Vagina (tissue), 2 donors: ENCODE results near the gene MKNK1. TPM values are rescaled to one million over a fixed set of nuclear protein-coding genes. Genes with fewer than 3 reads are reported as not detected.

Experiments
- DNase-seq, 2 donors: peaks; one replicate each; pipeline ENCODE4 v3.0.0-alpha.2; 2017; ENCODE audit errors: extremely low spot score in 2 of 2
- H3K27ac ChIP-seq: fragments of 200-600 bp; sonication (generic); one replicate; pipeline ENCODE4 v1.5.1; 2019
- H3K27me3 ChIP-seq: fragments of 200-600 bp; sonication (generic); one replicate; pipeline ENCODE4 v1.5.1; 2019
- H3K36me3 ChIP-seq, 2 donors: fragments of 200-600 bp; sonication (generic); one replicate each; pipeline ENCODE4 v1.5.1; 2017 to 2019
- H3K4me1 ChIP-seq: fragments of 200-600 bp; sonication (generic); one replicate; pipeline ENCODE4 v1.5.1; 2019
- H3K4me3 ChIP-seq, 2 donors: fragments of 200-600 bp; sonication (generic); 1 replicate in 1 of 2; 2 replicates in 1 of 2; pipeline ENCODE4 v1.5.1; 2016 to 2019
- H3K9me3 ChIP-seq: fragments of 200-600 bp; sonication (generic); one replicate; pipeline ENCODE4 v1.5.1; 2019
- POLR2A ChIP-seq, 2 donors: fragments of 450-650 bp; IDR thresholded peaks; one replicate each; pipeline ENCODE4 v1.6.1; 2017; ENCODE audit warnings: antibody characterized with exemption in 2 of 2, mild to moderate bottlenecking in 2 of 2, moderate library complexity in 2 of 2
- POLR2AphosphoS5 ChIP-seq, 2 donors: sonication (generic); formaldehyde crosslinking; IDR thresholded peaks; one replicate each; pipeline ENCODE4 v1.9.0; 2017; ENCODE audit warnings: antibody characterized with exemption in 2 of 2, mild to moderate bottlenecking in 2 of 2, low read depth in 1 of 2; ENCODE audit not compliant: insufficient read depth in 1 of 2
- intact Hi-C: fragments of 100-400 bp; cut with DNase I; formaldehyde crosslinking; loops from one replicate; pipeline ENCODE4 v1.15.1; 2023
- total RNA-seq: library from RNA; depleted of rRNA; stranded (reverse); fragments of >200 nt; gene quantifications from one replicate; pipeline ENCODE4 v1.2.3, GENCODE V29; 2016
- TF ChIP-seq, protein P1 (sequence below), 3 experiments: fragments of 450-650 bp in 2 of 3; fragments of 200-600 bp in 1 of 3; sonication (generic) in 1 of 3; IDR thresholded peaks; one replicate each; pipeline ENCODE4 v1.5.1; 2017 to 2019; ENCODE audit warnings: antibody characterized with exemption in 3 of 3, mild to moderate bottlenecking in 2 of 3, moderate library complexity in 2 of 3

MKNK1 gene
- total RNA-seq, 1 donor from 2014 or later: 55.5 TPM

DNA sequence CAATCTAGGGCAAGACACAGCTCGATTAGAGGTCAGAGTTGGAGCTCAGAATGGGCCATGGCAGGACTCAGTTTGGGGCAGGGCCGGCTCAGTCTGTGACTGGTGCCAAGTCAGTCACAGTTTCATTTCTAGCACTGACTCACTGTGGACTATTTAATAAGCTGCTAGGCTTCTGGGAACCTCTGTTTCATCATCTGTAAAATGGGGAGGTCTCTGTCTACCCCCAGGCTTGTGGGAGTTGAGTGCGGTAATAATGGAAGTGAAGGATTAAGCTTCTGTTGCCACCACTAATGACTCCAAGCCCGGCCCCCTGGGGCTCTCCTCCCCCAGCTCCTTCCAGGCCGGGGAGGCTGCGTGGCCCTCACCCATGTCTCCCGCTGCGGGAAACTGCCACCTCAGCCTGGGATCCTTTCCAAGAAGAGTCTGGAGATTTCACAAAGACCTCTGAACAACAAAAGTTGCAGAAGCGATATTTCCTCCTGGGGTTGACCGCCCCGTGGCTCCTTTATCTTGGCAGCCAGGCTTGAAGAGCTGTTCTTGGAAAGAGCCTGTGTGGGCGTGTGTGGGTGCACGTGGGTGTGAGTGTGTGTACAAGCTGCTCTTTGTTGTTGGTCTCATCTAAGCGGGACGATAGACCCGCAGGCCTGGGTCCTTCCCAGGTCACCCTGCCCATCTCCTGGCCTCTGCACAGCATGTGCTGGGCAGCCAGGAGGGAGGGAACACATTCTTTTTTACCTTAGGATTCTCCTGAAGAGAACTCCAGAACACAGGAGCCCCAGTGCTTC is 81.7 kb downstream of the MKNK1 start:
- DNase-seq: no peak
- intact Hi-C loops: no loop called here
- no peaks in the 10 kb centered on the region for H3K27me3 ChIP-seq
- no peak overlapping the region for H3K27ac ChIP-seq
- H3K36me3 ChIP-seq: no peaks in the 10 kb centered on the region
- H3K9me3 ChIP-seq: no peaks in the 10 kb centered on the region
- peak in 1 of 2 donors; percentile 44 for TF ChIP-seq POLR2AphosphoS5 (IDR thresholded peaks at IDR 0.05; ENCODE audit: insufficient read depth in 1 of 2, low read depth in 1 of 2)
- TF ChIP-seq, protein P1, sequence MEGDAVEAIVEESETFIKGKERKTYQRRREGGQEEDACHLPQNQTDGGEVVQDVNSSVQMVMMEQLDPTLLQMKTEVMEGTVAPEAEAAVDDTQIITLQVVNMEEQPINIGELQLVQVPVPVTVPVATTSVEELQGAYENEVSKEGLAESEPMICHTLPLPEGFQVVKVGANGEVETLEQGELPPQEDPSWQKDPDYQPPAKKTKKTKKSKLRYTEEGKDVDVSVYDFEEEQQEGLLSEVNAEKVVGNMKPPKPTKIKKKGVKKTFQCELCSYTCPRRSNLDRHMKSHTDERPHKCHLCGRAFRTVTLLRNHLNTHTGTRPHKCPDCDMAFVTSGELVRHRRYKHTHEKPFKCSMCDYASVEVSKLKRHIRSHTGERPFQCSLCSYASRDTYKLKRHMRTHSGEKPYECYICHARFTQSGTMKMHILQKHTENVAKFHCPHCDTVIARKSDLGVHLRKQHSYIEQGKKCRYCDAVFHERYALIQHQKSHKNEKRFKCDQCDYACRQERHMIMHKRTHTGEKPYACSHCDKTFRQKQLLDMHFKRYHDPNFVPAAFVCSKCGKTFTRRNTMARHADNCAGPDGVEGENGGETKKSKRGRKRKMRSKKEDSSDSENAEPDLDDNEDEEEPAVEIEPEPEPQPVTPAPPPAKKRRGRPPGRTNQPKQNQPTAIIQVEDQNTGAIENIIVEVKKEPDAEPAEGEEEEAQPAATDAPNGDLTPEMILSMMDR (IDR thresholded peaks at IDR 0.05): no peak
- no peak overlapping the region for H3K4me3 ChIP-seq
- H3K4me1 ChIP-seq: peaks cover 22% of the 10 kb centered on the region

DNA sequence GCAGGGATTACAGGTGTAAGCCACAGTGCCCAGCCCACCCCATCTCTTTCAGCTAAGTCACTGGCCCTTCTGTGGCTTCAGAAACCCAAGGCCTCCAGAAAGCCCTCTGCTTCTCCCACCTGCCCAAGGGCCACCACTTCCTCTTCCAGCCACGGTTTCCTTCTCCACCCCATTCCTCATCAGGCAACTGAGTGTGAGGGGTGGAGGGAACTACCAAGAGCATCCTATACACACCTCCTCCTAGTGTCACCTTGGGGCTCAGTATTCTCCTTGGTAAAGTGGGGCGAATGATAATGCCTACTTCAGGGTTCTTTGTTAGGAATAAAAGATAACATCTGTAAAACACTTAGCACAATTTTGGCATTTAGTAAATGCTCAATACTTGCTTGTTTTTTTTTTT is 82.7 kb downstream of the MKNK1 start:
- TF ChIP-seq, protein P1 (IDR thresholded peaks at IDR 0.05): no peak
- TF ChIP-seq POLR2AphosphoS5 (IDR thresholded peaks at IDR 0.05; ENCODE audit: insufficient read depth in 1 of 2, low read depth in 1 of 2) (no peak), POLR2A (IDR thresholded peaks at IDR 0.05) (no peak)
- Histone ChIP-seq H3K4me1 (peaks cover 22% of the 10 kb centered on the region), H3K36me3 (no peaks in the 10 kb centered on the region), H3K9me3 (no peaks in the 10 kb centered on the region), H3K4me3 (no peak overlapping the region), H3K27me3 (no peaks in the 10 kb centered on the region), H3K27ac (no peak overlapping the region)
- no peak for DNase-seq
- intact Hi-C loops: no loop called here

DNA sequence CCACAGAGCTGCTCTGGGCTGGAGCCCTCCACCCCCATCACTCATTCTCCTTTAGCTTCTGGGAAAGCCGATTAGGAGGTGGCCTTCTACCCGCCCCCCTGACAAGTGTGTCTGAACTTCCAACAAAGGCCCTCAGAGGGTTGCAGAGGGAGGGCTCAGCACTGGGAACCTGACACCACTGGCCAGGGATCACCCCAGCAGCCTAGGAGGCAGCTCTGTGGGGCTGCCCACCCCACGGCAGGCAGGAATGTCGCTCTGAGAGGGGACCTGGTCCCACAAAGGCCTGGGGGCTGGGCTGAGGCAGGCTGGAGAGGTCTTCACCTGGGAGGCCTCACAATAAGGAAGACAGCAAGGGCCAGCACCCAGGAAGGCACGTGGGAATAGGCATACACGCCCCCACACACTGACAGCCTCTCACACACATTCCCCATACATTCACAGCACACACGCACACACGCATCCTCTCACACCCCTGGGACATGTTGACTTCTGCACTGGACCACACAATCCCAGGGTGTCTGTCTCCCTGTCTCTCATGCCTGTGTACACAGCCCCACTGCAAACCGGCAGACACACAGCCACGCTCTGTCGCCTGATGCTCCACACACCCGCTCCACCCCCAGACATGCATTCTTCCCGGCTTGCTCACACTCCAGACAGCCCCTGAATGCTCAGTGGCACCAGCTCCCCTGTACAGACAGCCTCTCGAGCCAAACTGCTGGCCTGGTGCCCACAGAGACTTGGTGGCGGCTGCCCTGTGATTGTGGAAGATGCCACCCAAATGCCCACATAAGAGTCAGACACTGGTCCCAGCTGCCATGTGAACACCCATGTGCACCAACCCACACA is 83.8 kb downstream of the MKNK1 start:
- H3K4me1 ChIP-seq: peaks cover 22% of the 10 kb centered on the region
- no peaks in the 10 kb centered on the region for H3K27me3 ChIP-seq
- no peak overlapping the region for H3K27ac ChIP-seq
- H3K4me3 ChIP-seq: no peak overlapping the region
- DNase-seq: no peak
- no peaks in the 10 kb centered on the region for H3K9me3 ChIP-seq
- intact Hi-C loops: no loop called here
- TF ChIP-seq POLR2AphosphoS5 (IDR thresholded peaks at IDR 0.05; ENCODE audit: insufficient read depth in 1 of 2, low read depth in 1 of 2) (no peak), POLR2A (IDR thresholded peaks at IDR 0.05) (no peak)
- TF ChIP-seq, protein P1 (IDR thresholded peaks at IDR 0.05): no peak
- no peaks in the 10 kb centered on the region for H3K36me3 ChIP-seq

DNA sequence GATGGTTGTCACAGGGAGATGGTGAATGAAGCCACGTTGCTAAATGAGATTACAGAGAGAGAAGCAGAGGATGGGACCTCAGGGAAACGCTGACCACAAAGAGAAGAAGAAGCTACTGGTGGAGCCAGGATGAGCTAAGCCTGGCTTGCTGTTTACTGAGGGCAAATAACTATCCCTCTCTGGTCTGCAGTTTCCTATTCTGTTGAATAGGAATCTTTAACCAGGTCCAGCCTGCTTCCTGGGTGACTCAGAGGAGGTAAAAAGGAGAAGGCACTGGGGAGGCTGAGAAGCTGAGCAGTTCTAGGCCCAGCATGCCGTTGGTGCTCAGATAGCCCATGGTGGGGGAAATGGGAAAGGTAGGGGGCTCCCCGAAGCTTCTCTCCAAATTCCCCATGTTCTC is 84.9 kb downstream of the MKNK1 start:
- no peak overlapping the region for H3K27ac ChIP-seq

More for the DNA sequence above, 84.9 kb downstream of the MKNK1 start:
- H3K36me3 ChIP-seq: no peaks in the 10 kb centered on the region
- intact Hi-C loops: no loop called here
- no peaks in the 10 kb centered on the region for H3K27me3 ChIP-seq
- H3K4me1 ChIP-seq: peaks cover 22% of the 10 kb centered on the region
- TF ChIP-seq, protein P1 (IDR thresholded peaks at IDR 0.05): no peak
- no peak for TF ChIP-seq POLR2A (IDR thresholded peaks at IDR 0.05)
- no peak for TF ChIP-seq POLR2AphosphoS5 (IDR thresholded peaks at IDR 0.05; ENCODE audit: insufficient read depth in 1 of 2, low read depth in 1 of 2)
- H3K9me3 ChIP-seq: no peaks in the 10 kb centered on the region
- H3K4me3 ChIP-seq: no peak overlapping the region
- DNase-seq: no peak
